Mononuclear cell (primary cell): ENCODE measurements around the gene MAFG. TPM values are rescaled to one million over a fixed set of nuclear protein-coding genes. Genes with fewer than 3 reads are reported as not detected.
"Not testable (repeated sequence)": the region's sequence is repeated elsewhere in the genome, so short reads cannot be mapped to it uniquely, and the experiment has no call there.

Experiments
- H3K27me3 ChIP-seq: 2 replicates; pipeline ENCODE4 v1.6.0; 2011; ENCODE audit warnings: low read length, control low read depth; ENCODE audit not compliant: insufficient read depth
- H3K4me1 ChIP-seq: 2 replicates; pipeline ENCODE4 v1.5.1; 2011; ENCODE audit warnings: mild to moderate bottlenecking, low read length, control low read depth; ENCODE audit not compliant: insufficient read depth
- H3K4me3 ChIP-seq: 2 replicates; pipeline ENCODE4 v1.5.1; 2011; ENCODE audit warnings: mild to moderate bottlenecking, low read length, moderate library complexity
- H3K9me3 ChIP-seq: 2 replicates; pipeline ENCODE4 v1.5.1; 2011; ENCODE audit warnings: low read depth, mild to moderate bottlenecking, control low read depth, low read length
- total RNA-seq: library from RNA; depleted of rRNA; stranded (reverse); fragments of >200 nt; gene quantifications from one replicate; pipeline ENCODE4 v1.2.3, GENCODE V29; 2012

Gene MAFG
- total RNA-seq, 1 donor = 14.9 TPM

- Histone ChIP-seq H3K4me3 (no peak within 1 kb of the TSS), H3K27me3 (peaks cover 31% of the 10 kb centered on the region), H3K4me1 (peaks cover 21% of the 10 kb centered on the region), H3K9me3 (no peaks in the 10 kb centered on the region)
Measured at GRCh38 chr17:81961087-81961511, 33.6 kb upstream of the MAFG start, which contains the start of gene NOTUM. Gene NOTUM (minus strand): TSS chr17:81961187. CDS start chr17:81960909, 278 bp downstream.

GRCh38 chr17:81960130-81960958 lies 32.8 kb upstream of the MAFG start:
- H3K27me3 ChIP-seq = peaks cover 31% of the 10 kb centered on the region

GRCh38 chr17:81959362-81960129 lies 32.0 kb upstream of the MAFG start:
- Histone ChIP-seq H3K27me3 (peaks cover 31% of the 10 kb centered on the region), H3K4me1 (peaks cover 17% of the 10 kb centered on the region), H3K9me3 (no peaks in the 10 kb centered on the region), H3K4me3 (no peak overlapping the region)

More at GRCh38 chr17:81960130-81960958, 32.8 kb upstream of the MAFG start:
- Histone ChIP-seq H3K4me1 (peaks cover 20% of the 10 kb centered on the region), H3K4me3 (no peak overlapping the region), H3K9me3 (no peaks in the 10 kb centered on the region)

- no peak overlapping the region for H3K4me3 ChIP-seq
- H3K27me3 ChIP-seq = peaks cover 31% of the 10 kb centered on the region
- H3K4me1 ChIP-seq = peaks cover 17% of the 10 kb centered on the region
- no peaks in the 10 kb centered on the region for H3K9me3 ChIP-seq
Measured at GRCh38 chr17:81958633-81959342, 31.3 kb upstream of the MAFG start.

- Histone ChIP-seq H3K27me3 (peaks cover 28% of the 10 kb centered on the region), H3K9me3 (no peaks in the 10 kb centered on the region), H3K4me3 (no peak overlapping the region), H3K4me1 (peaks cover 17% of the 10 kb centered on the region)
Measured at GRCh38 chr17:81957691-81958432, 30.3 kb upstream of the MAFG start.

GRCh38 chr17:81956607-81957589 lies 29.4 kb upstream of the MAFG start:
- Histone ChIP-seq H3K9me3 (no peaks in the 10 kb centered on the region), H3K4me1 (peaks cover 17% of the 10 kb centered on the region), H3K27me3 (peaks cover 21% of the 10 kb centered on the region), H3K4me3 (no peak overlapping the region)

- peaks cover 17% of the 10 kb centered on the region for H3K4me1 ChIP-seq
- H3K9me3 ChIP-seq = no peaks in the 10 kb centered on the region
- H3K4me3 ChIP-seq = no peak overlapping the region
- H3K27me3 ChIP-seq = peaks cover 18% of the 10 kb centered on the region
Measured at GRCh38 chr17:81955756-81956544, 28.4 kb upstream of the MAFG start.

- Histone ChIP-seq H3K4me1 (peaks cover 12% of the 10 kb centered on the region), H3K4me3 (no peak overlapping the region), H3K27me3 (peaks cover 13% of the 10 kb centered on the region), H3K9me3 (no peaks in the 10 kb centered on the region)
Measured at GRCh38 chr17:81955058-81955681, 27.6 kb upstream of the MAFG start.

GRCh38 chr17:81954131-81955057 lies 26.9 kb upstream of the MAFG start:
- H3K4me3 ChIP-seq = no peak overlapping the region
- peaks cover 6% of the 10 kb centered on the region for H3K4me1 ChIP-seq
- H3K9me3 ChIP-seq = no peaks in the 10 kb centered on the region
- peaks cover 11% of the 10 kb centered on the region for H3K27me3 ChIP-seq

- not testable (repeated sequence) for H3K4me3 ChIP-seq, H3K4me1 ChIP-seq, H3K27me3 ChIP-seq, H3K9me3 ChIP-seq
Measured at GRCh38 chr17:81953443-81953842, 25.9 kb upstream of the MAFG start.

- Histone ChIP-seq H3K4me1 (no peaks in the 10 kb centered on the region), H3K4me3 (no peak overlapping the region), H3K9me3 (no peaks in the 10 kb centered on the region), H3K27me3 (no peaks in the 10 kb centered on the region)
Measured at GRCh38 chr17:81952792-81953228, 25.3 kb upstream of the MAFG start.
